WTC11 (cell line): ENCODE measurements around the gene TTC39A. TPM values are rescaled to one million over a fixed set of nuclear protein-coding genes. Genes with fewer than 3 reads are reported as not detected.
A peak's percentile ranks its signal among the peaks of the same experiment; 100 is the strongest.

Experiments used
- ATAC-seq: fragments of 200-7000 bp; cut with Tn5 transposase; 2 replicates; pipeline ENCODE4 v1.10.0; 2021; ENCODE audit warnings: mild to moderate bottlenecking, moderate library complexity
- CTCF ChIA-PET: fragments of 300-600 bp; sonication (Branson Sonifier 250); formaldehyde crosslinking; loops from one replicate; lab custom pipeline; 2021; ENCODE audit warnings: antibody characterized with exemption; lab: Charles Lee
- POLR2A ChIA-PET: fragments of 350-600 bp; sonication (Branson Sonifier 250); formaldehyde crosslinking; loops from one replicate; lab custom pipeline; 2021; ENCODE audit warnings: antibody characterized with exemption; lab: Charles Lee
- DNase-seq: peaks from one replicate; pipeline ENCODE4 v3.0.0; 2021; ENCODE audit warnings: low spot score
- H3K27ac Mint-ChIP-seq: 2 replicates; pipeline ENCODE4 v1.8.0; 2021; ENCODE audit warnings: mixed read lengths
- H3K27me3 Mint-ChIP-seq: 2 replicates; pipeline ENCODE4 v1.8.0; 2021; ENCODE audit warnings: low read depth, mild to moderate bottlenecking, moderate library complexity, mixed read lengths
- H3K36me3 Mint-ChIP-seq: 2 replicates; pipeline ENCODE4 v1.8.0; 2021; ENCODE audit warnings: mixed read lengths
- H3K4me1 Mint-ChIP-seq: 2 replicates; pipeline ENCODE4 v1.8.0; 2022; ENCODE audit warnings: mixed read lengths
- H3K4me3 Mint-ChIP-seq: 2 replicates; pipeline ENCODE4 v1.8.0; 2021; ENCODE audit warnings: mild to moderate bottlenecking, moderate library complexity, mixed read lengths
- H3K9me3 Mint-ChIP-seq: 2 replicates; pipeline ENCODE4 v1.8.0; 2021; ENCODE audit warnings: mixed read lengths
- CDX4 ChIP-seq: fragments of 250-450 bp; sonication (Bioruptor Pico); IDR thresholded peaks from 2 replicates; pipeline ENCODE4 v1.9.0; 2021; ENCODE audit warnings: moderate library complexity, mild to moderate bottlenecking, inconsistent platforms, borderline replicate concordance
- E2F4 ChIP-seq: sonication (generic); formaldehyde crosslinking; IDR thresholded peaks from 2 replicates; pipeline ENCODE4 v1.8.1; 2022; ENCODE audit warnings: low read depth, mild to moderate bottlenecking, moderate library complexity, missing genetic modification reagents, borderline replicate concordance
- FOXJ3 ChIP-seq: sonication (generic); formaldehyde crosslinking; IDR thresholded peaks from 2 replicates; pipeline ENCODE4 v1.9.0; 2021; ENCODE audit warnings: missing genetic modification reagents, mild to moderate bottlenecking, borderline replicate concordance
- FOXP1 ChIP-seq: sonication (generic); formaldehyde crosslinking; IDR thresholded peaks from 2 replicates; pipeline ENCODE4 v1.8.0; 2022; ENCODE audit warnings: missing genetic modification reagents, mild to moderate bottlenecking, moderate library complexity, borderline replicate concordance
- GABPB1 ChIP-seq: sonication (generic); formaldehyde crosslinking; IDR thresholded peaks from 2 replicates; pipeline ENCODE4 v1.8.1; 2023; ENCODE audit warnings: mild to moderate bottlenecking, missing genetic modification reagents
- HMGXB4 ChIP-seq: sonication (generic); formaldehyde crosslinking; IDR thresholded peaks from 2 replicates; pipeline ENCODE4 v1.8.1; 2023; ENCODE audit warnings: mild to moderate bottlenecking, moderate library complexity, missing genetic modification reagents
- JAZF1 ChIP-seq: fragments of 250-450 bp; sonication (Bioruptor Pico); IDR thresholded peaks from 2 replicates; pipeline ENCODE4 v1.9.0; 2021; ENCODE audit warnings: moderate library complexity, mild to moderate bottlenecking, inconsistent platforms
- JUN ChIP-seq: sonication (generic); formaldehyde crosslinking; IDR thresholded peaks from 2 replicates; pipeline ENCODE4 v1.8.0; 2023; ENCODE audit warnings: mild to moderate bottlenecking, missing genetic modification reagents
- KAT7 ChIP-seq: sonication (generic); formaldehyde crosslinking; IDR thresholded peaks from 2 replicates; pipeline ENCODE4 v1.8.1; 2023; ENCODE audit warnings: missing genetic modification reagents, mild to moderate bottlenecking, borderline replicate concordance
- MXD4 ChIP-seq: fragments of 250-450 bp; sonication (Bioruptor Pico); IDR thresholded peaks from 2 replicates; pipeline ENCODE4 v1.8.0; 2021; ENCODE audit warnings: mild to moderate bottlenecking, moderate library complexity, borderline replicate concordance
- NFYB ChIP-seq: sonication (generic); formaldehyde crosslinking; conservative IDR thresholded peaks from 2 replicates; pipeline ENCODE4 v1.8.0; 2022; ENCODE audit warnings: low read depth, missing genetic modification reagents
- NR2C2 ChIP-seq: sonication (generic); formaldehyde crosslinking; IDR thresholded peaks from 2 replicates; pipeline ENCODE4 v1.8.0; 2022; ENCODE audit warnings: mild to moderate bottlenecking, missing genetic modification reagents
- OVOL2 ChIP-seq: fragments of 250-450 bp; sonication (Bioruptor Pico); IDR thresholded peaks from 2 replicates; pipeline ENCODE4 v1.9.0; 2021; ENCODE audit warnings: mild to moderate bottlenecking, borderline replicate concordance
- SP1 ChIP-seq: sonication (generic); formaldehyde crosslinking; conservative IDR thresholded peaks from 2 replicates; pipeline ENCODE4 v1.8.1; 2022; ENCODE audit warnings: missing genetic modification reagents
- STAT6 ChIP-seq: sonication (generic); formaldehyde crosslinking; conservative IDR thresholded peaks from 2 replicates; pipeline ENCODE4 v1.8.1; 2023; ENCODE audit warnings: mild to moderate bottlenecking, low read depth, missing genetic modification reagents, moderate library complexity
- ZBTB21 ChIP-seq: sonication (generic); formaldehyde crosslinking; IDR thresholded peaks from 2 replicates; pipeline ENCODE4 v1.8.1; 2023; ENCODE audit warnings: mild to moderate bottlenecking, missing genetic modification reagents, borderline replicate concordance
- ZBTB43 ChIP-seq: sonication (generic); formaldehyde crosslinking; IDR thresholded peaks from 2 replicates; pipeline ENCODE4 v1.8.1; 2023; ENCODE audit warnings: mild to moderate bottlenecking, missing genetic modification reagents
- ZNF121 ChIP-seq: sonication (generic); formaldehyde crosslinking; IDR thresholded peaks from 2 replicates; pipeline ENCODE4 v1.8.0; 2023; ENCODE audit warnings: missing genetic modification reagents
- ZNF416 ChIP-seq: fragments of 250-450 bp; sonication (Bioruptor Pico); IDR thresholded peaks from 2 replicates; pipeline ENCODE4 v1.9.0; 2021; ENCODE audit warnings: mild to moderate bottlenecking, inconsistent platforms
- ZNF532 ChIP-seq: fragments of 250-450 bp; sonication (Bioruptor Pico); IDR thresholded peaks from 2 replicates; pipeline ENCODE4 v1.9.0; 2021; ENCODE audit warnings: mild to moderate bottlenecking, borderline replicate concordance
- total RNA-seq: library from RNA; stranded (reverse); gene quantifications from 3 replicates; pipeline ENCODE4 v1.2.3, GENCODE V29; 2021

TTC39A gene
- total RNA-seq, 1 experiment from 2014 or later, result 3.4 TPM

- TF ChIP-seq E2F4 (CRISPR knock-in tag) (no peak), GABPB1 (CRISPR knock-in tag) (no peak), FOXJ3 (no peak), ZBTB21 (CRISPR knock-in tag) (no peak), OVOL2 (CRISPR knock-in tag) (no peak)
These were observed 17.8 kb upstream of the TTC39A start (continued) for GRCh38 chr1:51348147-51348527.

GRCh38 chr1:51347398-51348146, 17.2 kb upstream of the TTC39A start:
- ATAC-seq, result no peak
- H3K4me1 Mint-ChIP-seq, result peaks cover 10% of the 10 kb centered on the region
- H3K27ac Mint-ChIP-seq, result no peak overlapping the region

GRCh38 chr1:51346086-51346942, 16.0 kb upstream of the TTC39A start:
- no peaks in the 10 kb centered on the region for H3K9me3 Mint-ChIP-seq
- DNase-seq, result no peak
- H3K27ac Mint-ChIP-seq, result no peak overlapping the region
- peak overlapping the region; percentile 33; the same call in 1 of the 2 replicates for H3K4me3 Mint-ChIP-seq
- no peak for ATAC-seq
- H3K4me1 Mint-ChIP-seq, result peaks cover 10% of the 10 kb centered on the region
- ChIA-PET CTCF (interaction anchor here (0.6 to 4.7 kb wide), 2 partner anchors 39 to 50 kb away, joined by 5 to 15 read pairs; no protein-coding TSS in a partner anchor), POLR2A (no interaction called here)
- H3K36me3 Mint-ChIP-seq, result no peaks in the 10 kb centered on the region
- H3K27me3 Mint-ChIP-seq, result peaks cover 22% of the 10 kb centered on the region
- TF ChIP-seq FOXP1 (CRISPR knock-in tag) (no peak), MXD4 (no peak), JAZF1 (CRISPR knock-in tag) (no peak), ZNF532 (no peak), SP1 (CRISPR knock-in tag) (no peak), HMGXB4 (CRISPR knock-in tag) (no peak), ZBTB43 (CRISPR knock-in tag) (no peak), STAT6 (CRISPR knock-in tag) (no peak), KAT7 (no peak), NR2C2 (CRISPR knock-in tag) (no peak), CDX4 (no peak)

More at GRCh38 chr1:51347398-51348146, 17.2 kb upstream of the TTC39A start:
- no peak for TF ChIP-seq NFYB (CRISPR knock-in tag)
- TF ChIP-seq JUN (CRISPR knock-in tag), result no peak
- TF ChIP-seq ZNF416 (CRISPR knock-in tag), result no peak
- TF ChIP-seq ZNF121 (CRISPR knock-in tag), result peak; percentile 36; the same call in 1 of the 2 replicates
- no peak for DNase-seq
- Mint-ChIP-seq H3K27me3 (peaks cover 18% of the 10 kb centered on the region), H3K36me3 (no peaks in the 10 kb centered on the region), H3K4me3 (no peak overlapping the region), H3K9me3 (no peaks in the 10 kb centered on the region)
- CTCF ChIA-PET, result no interaction called here
- POLR2A ChIA-PET, result no interaction called here
